Mucosa of stomach (tissue), 1 donor: ENCODE measurements around the gene CKAP4.

ENCODE experiments used
- H3K27me3 ChIP-seq: one replicate; pipeline ENCODE4 v1.7.0; 2013; ENCODE audit warnings: mild to moderate bottlenecking, low read length; ENCODE audit not compliant: control insufficient read depth, insufficient read depth
- H3K36me3 ChIP-seq: one replicate; pipeline ENCODE4 v1.7.0; 2013; ENCODE audit warnings: low read length; ENCODE audit not compliant: control insufficient read depth, insufficient read depth
- H3K4me1 ChIP-seq: one replicate; pipeline ENCODE4 v1.7.0; 2013; ENCODE audit warnings: mild to moderate bottlenecking, low read length; ENCODE audit not compliant: control insufficient read depth, insufficient read depth
- H3K4me3 ChIP-seq: one replicate; pipeline ENCODE4 v1.7.0; 2013; ENCODE audit warnings: low read length
- H3K9ac ChIP-seq: one replicate; pipeline ENCODE4 v1.7.0; 2013; ENCODE audit warnings: mild to moderate bottlenecking, low read length, moderate library complexity
- H3K9me3 ChIP-seq: one replicate; pipeline ENCODE4 v1.7.0; 2013; ENCODE audit warnings: mild to moderate bottlenecking, low read length, moderate library complexity; ENCODE audit not compliant: control insufficient read depth
- donor health status: Pancreatic carcinoma.

CKAP4 gene

DNA sequence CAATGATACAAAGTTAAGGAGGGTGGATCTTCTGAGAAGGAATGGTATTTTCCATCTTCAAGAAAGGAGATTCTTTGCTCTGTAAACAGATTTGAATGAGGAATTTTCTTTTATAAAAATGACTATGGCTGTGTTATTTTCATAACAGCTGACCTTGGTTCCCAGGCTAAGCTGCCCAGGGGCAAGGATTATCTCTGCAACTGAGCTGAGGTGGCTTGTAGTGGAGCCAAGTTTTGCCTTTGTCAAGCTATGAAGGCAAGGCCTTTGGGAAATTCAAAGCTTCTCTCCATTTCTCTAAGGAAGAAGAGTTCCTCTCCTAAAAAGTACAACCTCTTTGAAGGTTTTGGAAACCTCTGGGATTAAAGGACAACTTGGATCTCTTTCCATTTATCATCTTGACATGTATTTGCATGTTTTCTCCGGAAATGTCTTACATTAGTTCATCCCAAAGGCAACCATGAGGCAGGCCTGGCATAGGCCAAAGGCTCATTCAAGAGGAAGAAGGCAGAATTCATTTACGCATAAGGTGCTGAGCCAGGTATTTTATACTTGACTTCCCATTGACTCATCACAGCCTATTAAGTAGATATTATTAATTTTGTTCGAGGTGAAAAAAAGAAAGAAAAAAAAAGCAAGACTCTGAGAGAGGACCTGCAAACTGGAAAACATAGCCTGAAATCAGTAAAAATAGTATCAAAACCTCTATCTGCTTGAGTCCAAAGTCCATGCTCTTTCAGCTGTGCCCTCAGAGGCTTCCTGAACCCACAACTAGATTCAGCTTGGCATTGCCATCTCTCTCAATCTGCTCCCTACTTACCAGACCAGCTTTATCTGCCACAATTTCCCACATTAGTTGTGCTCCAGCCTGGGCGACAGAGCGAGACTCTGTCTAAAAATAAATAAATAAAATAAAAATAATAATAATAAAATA, 24.0 kb upstream of the CKAP4 start:
- no peaks in the 10 kb centered on the region for H3K27me3 ChIP-seq
- H3K4me3 ChIP-seq: no peak overlapping the region
- peaks cover 45% of the 10 kb centered on the region for H3K4me1 ChIP-seq
- H3K9me3 ChIP-seq: no peaks in the 10 kb centered on the region
- no peak overlapping the region for H3K9ac ChIP-seq
- no peaks in the 10 kb centered on the region for H3K36me3 ChIP-seq

GRCh38 chr12:106269150-106269771, 21.4 kb upstream of the CKAP4 start:
- Histone ChIP-seq H3K27me3 (no peaks in the 10 kb centered on the region), H3K9me3 (no peaks in the 10 kb centered on the region), H3K4me3 (no peak overlapping the region), H3K9ac (no peak overlapping the region), H3K4me1 (peaks cover 29% of the 10 kb centered on the region), H3K36me3 (no peaks in the 10 kb centered on the region)

GRCh38 chr12:106267535-106267934, 19.7 kb upstream of the CKAP4 start:
- Histone ChIP-seq H3K36me3 (no peaks in the 10 kb centered on the region), H3K9ac (no peak overlapping the region), H3K4me1 (peaks cover 16% of the 10 kb centered on the region), H3K9me3 (no peaks in the 10 kb centered on the region), H3K4me3 (no peak overlapping the region), H3K27me3 (no peaks in the 10 kb centered on the region)

DNA sequence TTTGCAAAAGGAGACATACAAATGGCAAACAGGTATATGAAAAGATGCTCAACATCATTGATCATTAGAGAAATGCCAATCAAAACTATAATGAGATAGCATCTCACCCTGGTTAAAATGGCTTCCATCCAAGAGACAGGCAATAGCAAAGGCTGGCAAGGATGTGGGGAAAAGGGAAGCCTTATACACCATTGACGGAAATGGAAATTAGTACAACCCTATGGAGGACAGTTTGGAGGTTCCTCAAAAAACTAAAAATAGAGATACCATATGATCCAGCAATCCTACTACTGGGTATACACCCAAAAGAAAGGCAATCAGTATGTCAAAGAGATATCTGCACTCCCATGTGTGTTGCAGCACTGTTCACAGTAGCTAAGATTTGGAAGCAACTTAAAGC, 17.3 kb upstream of the CKAP4 start:
- Histone ChIP-seq H3K4me3 (no peak overlapping the region), H3K36me3 (no peaks in the 10 kb centered on the region), H3K9ac (no peak overlapping the region), H3K9me3 (no peaks in the 10 kb centered on the region), H3K4me1 (no peaks in the 10 kb centered on the region), H3K27me3 (no peaks in the 10 kb centered on the region)

GRCh38 chr12:106258935-106259334, 11.1 kb upstream of the CKAP4 start:
- H3K9me3 ChIP-seq: no peaks in the 10 kb centered on the region
- no peak overlapping the region for H3K9ac ChIP-seq
- H3K27me3 ChIP-seq: no peaks in the 10 kb centered on the region
- no peak overlapping the region for H3K4me3 ChIP-seq
- no peaks in the 10 kb centered on the region for H3K4me1 ChIP-seq
- H3K36me3 ChIP-seq: no peaks in the 10 kb centered on the region

GRCh38 chr12:106258226-106258625, 10.4 kb upstream of the CKAP4 start:
- Histone ChIP-seq H3K36me3 (no peaks in the 10 kb centered on the region), H3K9ac (no peak overlapping the region), H3K9me3 (no peaks in the 10 kb centered on the region), H3K27me3 (no peaks in the 10 kb centered on the region), H3K4me3 (no peak overlapping the region), H3K4me1 (no peaks in the 10 kb centered on the region)

DNA sequence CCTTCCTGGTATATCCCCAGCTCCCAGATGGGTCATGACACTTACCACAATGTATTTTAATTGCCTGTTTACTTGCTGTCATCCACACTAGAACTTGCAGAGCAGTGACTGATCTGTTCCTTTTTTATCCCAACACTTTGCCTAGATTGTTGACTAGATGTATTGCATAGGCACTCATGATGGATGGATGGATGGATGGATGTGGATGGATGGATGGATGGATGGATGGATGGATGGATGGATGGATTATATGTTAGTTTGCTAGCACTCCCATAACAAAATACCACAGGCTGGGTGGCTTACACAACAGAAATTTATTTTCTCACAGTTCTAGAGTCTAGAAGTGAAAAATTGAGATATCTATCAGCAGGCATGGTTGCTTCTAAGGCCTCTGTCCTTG, 8.7 kb upstream of the CKAP4 start:
- Histone ChIP-seq H3K4me1 (no peaks in the 10 kb centered on the region), H3K9ac (no peak overlapping the region), H3K4me3 (no peak overlapping the region), H3K36me3 (no peaks in the 10 kb centered on the region), H3K9me3 (no peaks in the 10 kb centered on the region), H3K27me3 (no peaks in the 10 kb centered on the region)

GRCh38 chr12:106255952-106256351, 8.1 kb upstream of the CKAP4 start:
- H3K9me3 ChIP-seq: no peaks in the 10 kb centered on the region
- no peaks in the 10 kb centered on the region for H3K36me3 ChIP-seq
- H3K4me1 ChIP-seq: no peaks in the 10 kb centered on the region

DNA sequence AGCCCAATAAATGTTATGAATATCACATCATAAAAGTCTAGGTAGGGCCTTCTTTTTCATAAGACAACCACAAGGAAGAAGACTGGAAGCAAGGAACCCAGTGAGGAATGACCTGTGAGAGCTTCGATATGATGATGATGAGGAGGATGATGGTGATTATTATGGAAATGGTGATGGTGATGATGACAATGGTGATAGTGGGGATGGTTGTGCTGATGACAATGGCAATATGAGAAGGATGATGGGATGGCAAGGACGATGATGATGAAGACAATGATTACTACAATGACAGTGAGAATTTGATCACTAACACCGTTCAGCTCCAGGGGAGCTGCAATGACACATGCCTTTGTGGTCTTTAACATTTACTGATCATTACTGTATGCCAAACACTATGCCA, 7.7 kb upstream of the CKAP4 start:
- H3K9me3 ChIP-seq: no peaks in the 10 kb centered on the region
- no peaks in the 10 kb centered on the region for H3K36me3 ChIP-seq
- no peak overlapping the region for H3K9ac ChIP-seq
- no peaks in the 10 kb centered on the region for H3K27me3 ChIP-seq
- H3K4me3 ChIP-seq: no peak overlapping the region
- no peaks in the 10 kb centered on the region for H3K4me1 ChIP-seq

More at GRCh38 chr12:106255952-106256351, 8.1 kb upstream of the CKAP4 start:
- no peaks in the 10 kb centered on the region for H3K27me3 ChIP-seq
- no peak overlapping the region for H3K9ac ChIP-seq
- H3K4me3 ChIP-seq: no peak overlapping the region

DNA sequence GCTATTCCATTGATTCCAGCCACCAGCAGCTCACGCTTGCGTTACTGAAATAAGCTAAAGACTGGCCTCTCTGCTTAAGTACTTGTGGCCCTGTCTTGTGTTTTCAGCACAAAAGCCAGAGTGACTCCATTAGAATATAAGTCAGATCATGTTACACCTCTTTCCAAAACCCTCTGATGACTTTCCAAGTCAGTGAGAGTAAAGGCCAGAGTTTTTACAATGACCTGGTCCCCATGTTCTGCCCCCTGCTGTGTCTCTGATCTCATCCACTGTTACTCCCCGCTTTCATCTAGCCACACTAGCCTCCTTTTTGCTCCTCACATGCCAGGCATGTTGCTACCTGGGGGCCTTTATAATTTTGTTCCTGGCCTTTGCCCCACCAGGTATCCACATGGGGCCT, 6.9 kb upstream of the CKAP4 start:
- no peak overlapping the region for H3K4me3 ChIP-seq
- H3K9me3 ChIP-seq: no peaks in the 10 kb centered on the region
- peaks cover 4% of the 10 kb centered on the region for H3K4me1 ChIP-seq
- no peaks in the 10 kb centered on the region for H3K36me3 ChIP-seq
- no peaks in the 10 kb centered on the region for H3K27me3 ChIP-seq
- H3K9ac ChIP-seq: no peak overlapping the region

DNA sequence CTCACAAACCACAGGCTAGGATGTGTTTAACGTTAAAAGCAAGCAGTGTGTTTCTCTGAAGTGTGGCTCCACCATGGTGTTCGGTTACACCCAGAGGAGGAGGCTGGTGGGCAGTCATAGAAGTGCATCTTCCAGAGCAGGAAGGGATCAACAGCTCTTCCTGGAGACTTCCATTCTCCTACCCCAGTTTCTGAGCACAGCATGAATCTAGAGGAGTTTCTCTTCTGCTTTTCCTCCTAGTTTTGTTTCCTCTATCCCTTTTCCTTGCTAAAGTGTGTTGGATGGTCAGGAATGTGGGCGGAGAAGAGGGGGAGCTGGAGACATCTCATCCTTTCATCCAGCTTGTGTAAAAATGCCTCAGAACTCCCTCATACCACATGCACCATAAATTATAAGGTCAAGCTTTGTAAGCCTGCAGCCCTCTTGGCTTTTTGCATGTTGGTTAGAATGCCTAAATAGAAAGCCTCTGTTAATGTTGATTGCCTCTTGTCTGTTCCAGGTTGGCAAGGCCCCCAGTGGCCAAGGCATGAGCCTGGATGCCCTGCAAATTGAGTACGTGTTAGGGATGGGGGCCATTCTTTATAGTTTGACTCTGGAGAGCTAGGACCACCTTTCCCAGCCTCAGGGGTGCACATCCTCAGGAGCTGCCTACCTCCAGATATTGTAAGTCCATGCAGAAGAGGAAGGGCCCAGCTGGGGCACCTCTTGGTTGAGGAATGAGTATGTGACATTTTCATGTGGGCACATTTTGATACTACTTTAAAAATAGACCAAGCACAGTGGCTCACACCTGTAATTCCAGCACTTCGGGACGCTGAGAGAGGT, 4.0 kb upstream of the CKAP4 start:
- Histone ChIP-seq H3K9me3 (no peaks in the 10 kb centered on the region), H3K36me3 (no peaks in the 10 kb centered on the region)

More for the DNA sequence above, 4.0 kb upstream of the CKAP4 start:
- Histone ChIP-seq H3K4me3 (no peak overlapping the region), H3K4me1 (peaks cover 18% of the 10 kb centered on the region), H3K9ac (no peak overlapping the region), H3K27me3 (no peaks in the 10 kb centered on the region)
